HG02678 (cell line): Measurements from ENCODE around the gene ATP7A.
"Not testable (repeated sequence)": the region's sequence is repeated elsewhere in the genome, so short reads cannot be mapped to it uniquely, and the experiment has no call there.

Source experiments
- ATAC-seq: cut with Tn5 transposase; IDR thresholded peaks from one replicate; pipeline ENCODE4 v1.9.1; 2021; ENCODE audit warnings: mild to moderate bottlenecking, moderate library complexity; ENCODE audit not compliant: unreplicated experiment

Gene ATP7A

GRCh38 chrX:77910108-77910840, at the start of gene ATP7A:
TSS of gene ATP7A (plus strand) at chrX:77910693. CDS start at chrX:77971642, 60,949 bp downstream.
- peak; percentile 97 for ATAC-seq

- ATAC-seq, result no peak
Measured at GRCh38 chrX:77875372-77875771, 35.1 kb upstream of the ATP7A start.

GRCh38 chrX:77881418-77881817, 29.1 kb upstream of the ATP7A start:
- ATAC-seq, result not testable (repeated sequence)

- no peak for ATAC-seq
Measured at GRCh38 chrX:77892887-77893286, 17.6 kb upstream of the ATP7A start.

- no peak for ATAC-seq
Measured at GRCh38 chrX:77893713-77894112, 16.8 kb upstream of the ATP7A start.

GRCh38 chrX:77894921-77895886, 15.3 kb upstream of the ATP7A start, which contains the start of gene MAGT1:
TSS of gene MAGT1 (minus strand) at chrX:77895435. CDS start at chrX:77895410, 25 bp downstream.
- ATAC-seq, result peak; percentile 92

- peak; percentile 65 for ATAC-seq
Measured at GRCh38 chrX:77899081-77899828, 11.2 kb upstream of the ATP7A start, which contains the start of gene COX7B. TSS of gene COX7B (plus strand) at chrX:77899468. CDS start at chrX:77899554, 86 bp downstream.

GRCh38 chrX:77900688-77901087, 9.8 kb upstream of the ATP7A start:
- no peak for ATAC-seq

GRCh38 chrX:77901506-77901905, 9.0 kb upstream of the ATP7A start:
- no peak for ATAC-seq

- ATAC-seq, result peak; percentile 65
Measured at GRCh38 chrX:77917294-77917933, 6.9 kb downstream of the ATP7A start.

- no peak for ATAC-seq
Measured at GRCh38 chrX:77918568-77918967, 8.1 kb downstream of the ATP7A start.

- ATAC-seq, result not testable (repeated sequence)
Measured at GRCh38 chrX:77919370-77919769, 8.9 kb downstream of the ATP7A start.

GRCh38 chrX:77922787-77923186, 12.3 kb downstream of the ATP7A start:
- ATAC-seq, result no peak

GRCh38 chrX:77924320-77924859, 13.9 kb downstream of the ATP7A start:
- no peak for ATAC-seq

GRCh38 chrX:77925764-77926163, 15.3 kb downstream of the ATP7A start:
- ATAC-seq, result no peak

- ATAC-seq, result no peak
Measured at GRCh38 chrX:77930581-77930980, 20.1 kb downstream of the ATP7A start.

- ATAC-seq, result no peak
Measured at GRCh38 chrX:77935886-77936285, 25.4 kb downstream of the ATP7A start.

GRCh38 chrX:77936299-77936698, 25.8 kb downstream of the ATP7A start:
- ATAC-seq, result no peak

GRCh38 chrX:77937291-77937690, 26.8 kb downstream of the ATP7A start:
- no peak for ATAC-seq

- no peak for ATAC-seq
Measured at GRCh38 chrX:77938083-77938680, 27.7 kb downstream of the ATP7A start.
